HG03342 (cell line): ENCODE data around the gene SEMA6C.
"Not testable (repeated sequence)": the region's sequence is repeated elsewhere in the genome, so short reads cannot be mapped to it uniquely, and the experiment has no call there.

Experiments used
- ATAC-seq: cut with Tn5 transposase; IDR thresholded peaks from one replicate; pipeline ENCODE4 v1.9.1; 2021; ENCODE audit warnings: mild to moderate bottlenecking, moderate library complexity; ENCODE audit not compliant: unreplicated experiment

SEMA6C gene

GRCh38 chr1:151130987-151131586 lies 15.3 kb downstream of the SEMA6C start:
- ATAC-seq, result peak; percentile 88

DNA sequence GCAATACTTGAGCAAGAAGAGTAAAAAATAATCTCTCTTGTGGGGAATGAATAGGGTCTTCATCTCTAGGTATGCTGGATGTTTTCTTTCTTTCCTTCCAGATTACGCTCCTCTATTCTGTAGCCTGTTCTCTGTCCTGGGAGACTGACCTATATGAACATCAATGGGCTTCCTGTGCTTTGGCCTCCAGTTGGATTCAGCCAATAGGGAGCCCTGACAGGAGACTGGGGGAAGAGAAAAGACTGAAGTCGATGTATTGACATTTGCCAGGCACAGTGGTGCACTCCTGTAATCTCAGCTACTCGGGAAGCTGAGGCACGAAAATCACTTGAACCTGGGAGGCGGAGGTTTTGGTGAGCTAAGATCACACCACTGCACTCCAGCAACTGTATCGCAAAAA lies 17.6 kb downstream of the SEMA6C start:
- no peak for ATAC-seq

- ATAC-seq, result no peak
Observed at GRCh38 chr1:151124763-151125403, 21.5 kb downstream of the SEMA6C start.

DNA sequence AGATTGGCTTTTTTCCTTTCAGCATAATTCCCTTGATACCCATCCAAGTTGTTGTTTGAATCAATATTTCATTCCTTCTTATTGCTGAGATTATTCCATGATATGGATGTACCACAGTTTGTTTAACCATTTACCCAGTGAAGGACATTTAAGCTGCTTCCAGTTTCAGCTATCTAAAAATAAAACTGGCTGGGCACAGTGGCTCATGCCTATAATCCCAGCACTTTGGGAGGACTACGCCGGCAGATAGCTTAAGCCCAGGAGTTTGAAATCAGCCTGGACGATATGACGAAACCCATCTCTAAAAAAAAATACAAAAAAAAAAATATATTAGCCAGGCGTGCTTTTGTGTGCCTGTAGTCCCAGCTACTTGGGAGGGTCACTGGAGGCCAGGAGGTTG lies 32.6 kb downstream of the SEMA6C start:
- no peak for ATAC-seq

GRCh38 chr1:151108331-151108730 lies 38.1 kb downstream of the SEMA6C start:
- ATAC-seq, result no peak

GRCh38 chr1:151106894-151107293 lies 39.5 kb downstream of the SEMA6C start:
- ATAC-seq, result no peak

DNA sequence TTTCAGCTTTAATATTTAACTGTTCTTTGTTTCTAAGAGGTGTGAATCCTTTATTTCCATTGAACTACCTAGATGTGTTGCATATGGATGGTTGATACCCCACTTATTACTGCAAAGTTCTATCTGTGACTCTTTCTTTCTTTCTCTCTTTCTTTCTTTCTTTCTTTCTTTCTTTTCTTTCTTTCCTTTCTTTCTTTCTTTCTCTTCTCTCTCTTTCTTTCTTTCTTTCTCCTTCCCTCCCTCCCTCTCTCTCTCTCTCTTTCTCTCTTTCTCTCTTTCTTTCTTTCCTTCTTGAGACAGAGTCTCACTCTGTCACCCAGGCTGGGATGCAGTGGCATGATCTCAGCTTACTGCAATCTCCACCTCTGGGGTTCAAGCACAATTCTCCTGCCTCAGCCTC lies 41.8 kb downstream of the SEMA6C start:
- no peak for ATAC-seq

- no peak for ATAC-seq
Observed at GRCh38 chr1:151098126-151098525, 48.3 kb downstream of the SEMA6C start.

GRCh38 chr1:151097426-151097825 lies 49.0 kb downstream of the SEMA6C start:
- ATAC-seq, result not testable (repeated sequence)

GRCh38 chr1:151085953-151086559 lies 60.4 kb downstream of the SEMA6C start:
- no peak for ATAC-seq
